GM12891 (cell line): ENCODE measurements around the gene SPTLC1.

Experiments used
- PAX5 ChIP-seq: IDR thresholded peaks from 2 replicates; pipeline ENCODE4 v1.6.1; 2011; ENCODE audit warnings: low read length, moderate library complexity, mild to moderate bottlenecking; ENCODE audit not compliant: insufficient read depth, severe bottlenecking
- POLR2A ChIP-seq: IDR thresholded peaks from 2 replicates; pipeline ENCODE4 v1.6.1; 2011; ENCODE audit warnings: low read depth, low read length, control low read depth
- POLR2AphosphoS5 ChIP-seq: IDR thresholded peaks from 2 replicates; pipeline ENCODE4 v1.6.1; 2011; ENCODE audit warnings: low read depth, low read length, control low read depth
- POU2F2 ChIP-seq: IDR thresholded peaks from 2 replicates; pipeline ENCODE4 v1.6.1; 2011; ENCODE audit warnings: low read depth, mild to moderate bottlenecking, control low read depth, low read length, moderate library complexity
- SPI1 ChIP-seq: IDR thresholded peaks from 2 replicates; pipeline ENCODE4 v1.6.1; 2011; ENCODE audit warnings: low read depth, low read length, control low read depth
- TAF1 ChIP-seq: IDR thresholded peaks from 2 replicates; pipeline ENCODE4 v1.6.1; 2011; ENCODE audit warnings: low read depth, low read length, control low read depth

DNA sequence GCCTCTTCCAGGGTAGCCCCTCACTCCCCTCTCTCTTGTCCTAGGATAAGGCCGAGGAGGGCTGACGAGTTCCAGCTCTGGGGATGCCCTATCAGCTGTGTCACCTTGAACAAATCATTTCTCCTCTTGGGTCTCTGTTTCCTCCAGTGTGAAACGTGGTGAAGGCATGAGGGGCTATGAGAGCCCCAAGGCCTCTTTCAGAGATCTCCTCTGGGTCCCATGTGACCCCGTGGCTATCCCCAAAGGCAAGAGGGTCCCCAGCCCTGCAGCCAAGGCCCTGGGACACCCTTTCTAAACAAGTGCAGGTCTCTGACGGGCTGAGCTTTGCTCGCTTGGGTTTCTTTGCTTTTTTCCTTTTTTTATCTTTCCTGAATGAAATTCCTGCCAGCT, 25.5 kb upstream of the SPTLC1 start:
- no peak for TF ChIP-seq POLR2A
- no peak for TF ChIP-seq POLR2AphosphoS5
- TF ChIP-seq TAF1, result no peak
- no peak for TF ChIP-seq SPI1
- TF ChIP-seq POU2F2, result no peak
- no peak for TF ChIP-seq PAX5
